Measurements from ENCODE around the gene FAM124A.

FAM124A gene

DNA sequence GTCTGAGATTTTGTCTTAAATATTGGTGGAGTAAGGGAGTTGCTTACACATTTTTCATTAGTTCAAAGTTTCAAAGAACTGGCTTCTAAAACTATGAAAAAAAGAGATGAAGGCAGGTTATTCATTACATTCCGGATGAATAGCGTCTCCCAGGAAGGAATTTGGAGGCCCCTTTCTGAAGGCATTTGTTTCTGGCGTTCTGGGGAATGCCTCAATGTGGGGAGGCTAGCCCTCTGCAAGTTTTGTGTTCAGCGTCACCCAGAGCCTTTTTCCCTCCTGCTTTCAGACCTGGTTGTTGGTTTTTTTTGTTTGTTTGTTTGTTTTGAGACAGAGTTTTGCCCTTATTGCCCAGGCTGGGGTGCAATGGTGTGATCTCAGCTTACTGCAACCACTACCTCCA, 21.0 kb downstream of the FAM124A start:
- DNase-seq (ENCODE audit: low read depth, low spot score) = no peak

DNA sequence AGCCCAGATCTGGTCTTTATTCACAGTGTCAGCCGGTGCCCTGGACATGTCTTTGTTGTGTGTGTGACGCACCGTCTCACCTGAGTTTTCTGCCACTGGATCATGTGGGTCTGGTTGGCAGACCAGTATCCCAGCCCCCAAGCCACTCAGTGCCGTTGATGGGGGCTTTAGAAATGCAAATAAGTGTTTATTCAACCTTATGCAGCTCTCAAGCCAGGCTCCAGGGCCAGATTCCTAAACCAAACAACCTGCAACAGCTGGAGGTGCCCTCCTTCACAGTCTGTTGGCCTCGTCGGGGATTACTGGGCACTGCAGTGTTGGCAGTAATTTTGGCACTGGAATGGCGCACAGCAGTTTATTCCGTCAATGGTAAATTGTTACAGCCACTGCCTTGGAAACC, 21.6 kb downstream of the FAM124A start:
- DNase-seq (ENCODE audit: low read depth, low spot score) = no peak

DNA sequence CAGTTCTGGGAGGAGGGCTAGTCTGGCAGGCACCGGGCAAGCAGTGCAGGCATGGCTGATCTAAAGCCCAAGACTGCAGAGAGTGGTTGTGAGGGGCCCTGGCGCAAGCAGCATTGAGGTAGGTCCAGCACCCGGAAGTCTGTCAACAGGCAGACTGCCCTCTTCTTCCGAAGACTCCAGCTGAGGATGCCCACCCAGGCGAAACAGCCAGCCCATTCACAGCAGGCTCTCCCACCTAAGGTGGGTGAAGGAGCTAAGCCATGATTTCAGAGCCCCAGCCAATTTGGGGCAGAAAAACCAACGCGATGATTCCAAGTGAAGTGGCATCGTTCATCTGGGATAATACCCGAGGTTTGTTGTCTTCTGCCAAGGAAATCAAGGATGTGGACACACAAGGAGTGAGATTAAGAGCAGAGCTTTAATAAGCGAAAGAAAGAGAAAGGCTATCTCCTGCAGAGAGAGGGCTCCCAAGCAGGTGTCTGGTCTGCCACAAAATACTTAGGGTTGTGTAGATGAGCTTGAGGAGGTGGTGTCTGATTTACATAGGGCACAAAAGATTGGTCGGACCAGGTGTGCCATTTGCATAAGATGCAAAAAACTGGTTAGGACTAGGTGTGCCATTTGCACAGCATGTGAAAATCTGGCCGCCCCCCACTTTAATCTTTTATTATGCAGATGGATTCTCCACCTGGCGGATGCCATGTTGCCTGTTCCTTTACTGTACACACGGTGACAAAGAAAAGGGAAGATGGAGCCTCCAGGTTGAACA, 22.6 kb downstream of the FAM124A start:
- no peak for DNase-seq (ENCODE audit: low read depth, low spot score)

DNA sequence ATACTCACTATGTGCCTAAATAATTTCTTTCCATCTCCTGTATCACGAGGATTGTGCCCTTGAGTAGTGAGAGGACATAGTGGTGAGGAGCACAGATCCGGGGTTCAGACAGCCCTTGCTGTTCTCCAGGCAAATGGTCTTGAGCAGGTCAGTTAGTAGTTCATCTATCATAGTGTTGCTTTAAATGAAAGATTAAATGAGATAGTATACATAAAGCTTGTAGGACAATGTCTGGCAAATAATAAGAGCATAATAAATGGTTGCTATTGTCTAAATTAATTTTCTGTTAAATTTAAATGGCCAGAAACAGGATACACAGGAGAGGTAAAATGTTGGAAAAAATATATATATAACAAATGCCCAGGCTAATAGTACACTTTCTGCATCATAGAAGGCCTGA, 23.4 kb downstream of the FAM124A start:
- no peak for DNase-seq (ENCODE audit: low read depth, low spot score)

DNA sequence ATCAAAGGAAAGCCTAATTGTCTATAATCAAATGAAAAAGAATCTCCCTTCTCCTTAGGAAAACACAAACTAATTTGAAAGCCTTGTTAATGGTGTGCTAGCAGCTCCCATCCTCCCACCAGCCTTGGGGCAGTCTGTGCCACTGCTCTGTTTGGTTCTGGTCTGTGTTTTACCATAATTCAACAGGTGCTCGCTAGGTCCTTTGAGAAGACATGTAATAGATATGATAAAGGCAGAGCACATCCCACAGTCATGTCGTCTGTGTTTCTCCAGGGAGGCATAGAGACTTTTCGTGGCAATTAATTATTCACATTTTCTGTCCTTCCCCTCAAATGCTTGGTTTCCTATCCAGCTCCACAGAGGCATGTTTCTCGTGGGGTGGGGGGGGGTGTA, 23.8 kb downstream of the FAM124A start:
- no peak for DNase-seq (ENCODE audit: low read depth, low spot score)

DNA sequence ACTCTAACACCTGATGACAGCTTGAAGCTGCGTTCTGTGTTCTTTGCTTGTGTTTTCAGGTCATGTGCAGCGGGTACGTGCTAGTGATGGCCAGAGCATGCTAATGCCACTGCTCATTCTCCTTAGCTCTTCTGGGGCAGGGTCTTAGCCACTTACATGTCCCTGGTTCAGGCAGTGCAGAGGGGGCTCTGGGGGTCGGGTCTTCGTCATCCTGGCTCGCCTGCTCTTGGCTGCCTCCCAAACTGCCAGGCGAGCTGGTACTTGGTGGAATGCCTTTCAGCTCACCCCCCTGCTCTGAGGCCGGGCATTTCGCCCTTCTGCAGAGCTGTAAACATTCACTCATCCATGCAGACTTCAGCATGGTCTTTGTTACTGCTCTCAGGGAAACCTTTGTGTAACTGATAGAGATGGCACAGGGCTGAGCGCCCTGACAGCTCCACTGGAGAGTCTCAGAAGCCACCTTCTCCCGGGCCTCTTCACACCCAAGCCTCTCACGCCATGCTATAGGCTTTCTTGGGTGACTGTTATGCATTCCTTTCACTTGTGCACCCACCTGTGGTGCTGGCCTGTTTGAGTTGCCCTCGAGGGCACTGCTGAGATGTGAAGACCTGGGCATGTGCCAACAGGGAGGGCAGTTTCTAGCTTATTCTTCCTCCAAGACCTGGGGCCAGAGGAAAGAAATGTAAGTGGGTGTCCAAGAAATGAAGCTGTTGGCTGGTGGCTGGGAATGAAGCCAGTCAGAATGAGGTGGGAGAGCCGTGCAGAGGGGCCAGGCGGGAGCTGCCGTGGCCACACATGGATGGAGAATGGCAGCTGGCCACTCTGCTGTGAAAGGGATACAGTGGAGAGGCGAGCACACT, 24.4 kb downstream of the FAM124A start:
- no peak for DNase-seq (ENCODE audit: low read depth, low spot score)

DNA sequence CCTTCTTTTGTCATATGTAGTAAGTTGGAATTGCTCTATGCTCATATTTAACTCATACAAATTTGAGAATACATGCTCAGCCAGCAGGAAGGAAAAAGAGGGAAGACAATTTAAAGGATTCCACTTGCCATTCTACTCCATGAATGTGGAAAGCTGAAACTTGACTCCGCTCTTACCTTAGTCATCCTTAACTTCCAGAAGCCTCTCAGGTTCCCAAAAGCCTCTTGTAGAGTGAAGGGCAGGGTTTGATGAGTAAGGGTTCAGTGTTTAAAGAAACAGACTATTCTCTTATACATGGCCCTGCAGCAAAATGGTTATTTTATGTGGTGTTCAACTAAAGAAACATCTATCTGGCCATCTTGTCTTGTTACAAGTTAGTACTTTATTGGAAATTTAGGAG, 27.1 kb downstream of the FAM124A start:
- DNase-seq (ENCODE audit: low read depth, low spot score) = no peak

DNA sequence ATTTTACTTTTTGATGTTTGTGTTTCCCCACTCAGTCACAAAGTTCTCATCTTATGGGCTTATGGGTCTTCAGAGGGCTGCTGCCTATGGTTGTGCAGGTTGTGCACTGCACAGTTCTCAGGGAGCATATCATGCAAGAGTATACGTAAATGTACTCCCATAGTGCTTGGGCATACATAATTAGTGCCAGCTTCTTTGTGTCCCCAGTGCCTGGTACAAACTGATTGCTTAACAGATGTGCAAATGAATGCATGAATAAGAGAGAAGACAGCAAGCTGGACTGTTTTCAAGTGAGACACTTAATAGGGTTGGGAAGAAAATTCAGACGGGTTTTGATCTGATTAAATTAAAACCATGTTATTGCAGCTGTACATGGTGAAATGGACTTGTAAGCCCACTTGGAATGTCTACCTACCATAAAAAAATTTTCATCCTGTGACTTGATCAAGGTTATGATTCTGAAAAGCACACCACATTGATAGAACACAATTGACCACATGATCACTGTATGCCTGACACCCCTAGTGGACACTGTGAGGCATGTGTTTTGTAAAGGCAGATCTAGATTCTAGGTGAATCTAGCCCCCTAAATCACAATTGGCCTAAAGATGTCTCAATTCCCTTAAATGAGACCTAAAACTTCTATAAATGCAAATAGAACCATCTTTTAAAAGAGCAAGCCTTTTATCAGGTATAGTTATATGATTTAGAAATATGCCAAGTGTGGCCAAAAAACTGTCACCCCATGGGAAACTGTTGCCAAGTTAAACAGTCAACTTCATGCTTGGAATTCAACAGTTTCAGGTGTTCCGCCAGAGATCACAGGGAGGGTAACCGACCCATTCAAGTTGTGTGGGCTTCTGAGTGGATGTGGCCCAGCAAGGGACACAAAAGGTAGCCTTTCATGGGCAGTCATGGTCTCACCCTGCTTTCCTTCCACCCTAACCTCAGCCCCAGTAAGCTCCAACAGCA, 27.9 kb downstream of the FAM124A start:
- DNase-seq (ENCODE audit: low read depth, low spot score) = no peak

DNA sequence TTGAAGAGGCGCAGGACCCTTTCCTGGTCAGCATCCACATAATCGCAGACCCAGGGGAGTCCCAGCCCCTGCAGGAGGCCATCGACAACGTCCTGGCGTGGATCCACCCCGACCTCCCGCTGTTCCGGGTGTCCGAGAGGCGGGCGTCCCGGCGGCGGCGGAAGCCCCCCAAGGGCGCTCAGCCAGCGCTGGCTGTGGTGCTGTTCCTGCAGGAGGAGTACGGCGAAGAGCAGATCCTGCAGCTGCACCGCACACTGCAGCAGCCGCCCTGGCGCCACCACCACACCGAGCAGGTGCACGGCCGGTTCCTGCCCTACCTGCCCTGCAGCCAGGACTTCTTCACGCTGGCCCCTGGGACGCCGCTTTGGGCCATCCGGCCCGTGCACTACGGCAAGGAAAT, 29.3 kb downstream of the FAM124A start:
- no peak for DNase-seq (ENCODE audit: low read depth, low spot score)

DNA sequence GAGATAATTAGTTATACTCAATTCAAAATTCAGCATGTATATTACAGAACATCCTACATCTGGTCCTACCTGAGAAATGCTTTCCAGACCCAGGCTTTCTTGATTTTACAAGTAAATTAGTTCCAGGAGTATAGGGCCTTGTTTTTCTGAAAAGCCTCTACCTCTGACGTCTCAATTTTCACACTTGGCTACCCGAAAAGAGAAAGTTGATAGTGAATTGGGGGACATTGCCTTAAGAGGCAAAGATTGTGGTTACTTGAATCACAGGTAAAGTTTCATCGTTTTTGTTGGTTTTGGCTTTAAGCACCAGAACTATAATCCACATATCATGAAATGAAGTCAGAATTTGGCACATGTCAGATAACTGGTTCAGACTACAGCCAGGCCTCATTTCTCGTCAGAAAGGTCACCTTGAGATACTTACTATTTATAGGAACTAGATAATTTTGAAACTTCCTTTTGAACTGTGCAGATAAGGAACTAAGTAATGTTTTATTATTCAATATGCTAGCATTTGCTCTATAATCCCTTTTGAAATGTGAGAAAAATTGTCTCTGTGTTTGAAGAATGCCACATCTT, 30.8 kb downstream of the FAM124A start:
- DNase-seq (ENCODE audit: low read depth, low spot score) = no peak

DNA sequence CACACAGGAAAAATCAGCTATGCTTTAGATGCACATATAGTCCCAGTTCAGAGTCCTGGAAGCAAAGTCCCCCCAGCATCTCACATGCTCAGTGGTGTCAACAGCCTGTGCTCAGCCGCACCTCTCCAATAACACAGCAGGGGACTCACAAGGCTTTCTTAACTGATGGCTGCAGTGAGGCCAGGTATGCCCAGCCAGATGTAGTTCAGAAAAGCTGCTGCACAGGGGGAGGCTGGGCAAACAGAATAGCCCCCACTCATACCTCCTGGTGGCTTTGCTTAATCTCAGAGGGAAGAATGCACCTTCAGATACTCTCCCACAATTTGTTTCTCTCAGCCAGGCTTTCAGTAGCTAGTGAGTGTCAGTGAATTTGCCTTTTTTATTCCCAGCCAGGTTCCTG, 33.4 kb downstream of the FAM124A start:
- DNase-seq (ENCODE audit: low read depth, low spot score) = no peak

DNA sequence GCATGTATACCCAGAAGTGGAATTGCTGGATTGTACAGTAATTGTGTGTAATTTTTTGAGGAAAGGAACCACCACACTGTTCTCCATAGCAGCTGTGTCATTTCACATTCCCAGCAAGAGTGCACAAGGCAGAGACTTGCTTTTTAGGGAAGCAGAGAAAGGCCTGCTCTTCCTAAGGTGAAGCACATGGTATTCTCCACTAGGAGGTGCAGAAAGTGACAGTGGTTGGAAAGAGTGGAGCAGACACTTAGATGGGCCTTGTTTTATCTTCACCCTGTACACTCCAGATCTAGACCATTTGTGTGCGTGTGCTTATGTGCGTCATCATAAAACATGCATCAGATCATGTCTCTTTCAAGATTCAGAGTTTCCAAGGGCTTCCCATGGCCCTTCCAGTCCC, 35.0 kb downstream of the FAM124A start:
- no peak for DNase-seq (ENCODE audit: low read depth, low spot score)

DNA sequence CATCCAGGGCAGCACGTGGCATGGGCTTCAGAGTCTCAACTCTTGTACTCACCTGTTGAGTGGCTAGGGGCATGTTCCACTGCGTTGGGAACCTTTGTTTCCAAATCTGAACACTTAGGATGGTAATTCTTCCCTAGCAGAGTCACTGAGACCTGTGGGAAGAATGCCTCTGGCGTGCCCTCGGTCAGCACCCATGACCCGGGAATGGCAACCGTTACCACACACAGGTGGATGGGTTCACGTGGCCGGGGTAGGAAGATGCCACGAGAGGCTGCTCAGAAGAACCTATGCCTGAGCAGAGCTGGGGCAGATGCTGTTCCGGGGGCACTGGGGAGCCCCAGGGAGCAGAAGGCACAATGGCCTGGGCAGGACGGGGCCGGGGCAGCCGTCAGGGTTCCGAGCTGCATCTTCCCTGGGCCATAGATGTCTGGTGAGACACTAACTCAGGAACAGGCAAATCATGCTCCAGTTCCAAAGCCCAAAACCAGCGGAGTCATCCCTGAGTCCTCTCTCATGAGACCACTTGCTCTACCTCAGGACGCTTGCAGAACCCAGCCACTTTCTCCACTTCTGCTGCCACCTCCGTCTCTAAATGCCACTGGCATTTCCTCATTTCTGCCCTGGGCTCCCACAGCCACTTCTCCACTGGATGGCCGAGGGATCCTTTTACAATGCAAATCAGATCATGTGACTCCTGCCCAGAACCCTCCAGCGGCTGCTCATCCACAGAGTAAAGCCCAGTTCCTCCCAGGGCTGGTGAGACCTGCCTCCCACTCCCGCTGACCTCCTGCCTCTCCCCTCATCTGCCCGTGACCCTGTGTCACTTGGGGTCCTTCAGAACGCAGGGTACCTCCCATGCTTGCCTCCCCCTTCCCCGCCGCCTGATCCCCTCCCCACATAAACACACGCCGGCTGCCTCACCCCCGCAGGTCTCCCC, 36.7 kb downstream of the FAM124A start:
- DNase-seq (ENCODE audit: low read depth, low spot score) = no peak

DNA sequence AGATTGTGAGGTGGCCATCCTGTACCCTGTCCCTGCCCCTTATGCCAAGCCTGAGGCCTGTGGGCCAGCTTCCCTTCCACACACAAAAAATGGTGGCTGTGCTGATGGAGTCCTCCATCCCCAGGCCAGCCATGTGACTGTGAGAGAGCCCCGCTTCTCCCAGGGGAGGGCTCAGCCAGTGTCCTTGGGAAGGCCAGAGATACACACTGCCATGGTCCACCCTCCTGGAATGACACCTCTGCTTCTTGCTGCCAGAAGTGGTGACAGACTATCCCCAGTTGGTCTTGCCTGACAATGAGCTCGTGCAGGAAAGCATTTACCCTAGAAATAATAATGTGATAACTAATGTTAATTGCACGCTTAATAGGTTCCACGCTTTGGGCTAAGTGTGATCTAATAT, 38.0 kb downstream of the FAM124A start:
- DNase-seq (ENCODE audit: low read depth, low spot score) = no peak

DNA sequence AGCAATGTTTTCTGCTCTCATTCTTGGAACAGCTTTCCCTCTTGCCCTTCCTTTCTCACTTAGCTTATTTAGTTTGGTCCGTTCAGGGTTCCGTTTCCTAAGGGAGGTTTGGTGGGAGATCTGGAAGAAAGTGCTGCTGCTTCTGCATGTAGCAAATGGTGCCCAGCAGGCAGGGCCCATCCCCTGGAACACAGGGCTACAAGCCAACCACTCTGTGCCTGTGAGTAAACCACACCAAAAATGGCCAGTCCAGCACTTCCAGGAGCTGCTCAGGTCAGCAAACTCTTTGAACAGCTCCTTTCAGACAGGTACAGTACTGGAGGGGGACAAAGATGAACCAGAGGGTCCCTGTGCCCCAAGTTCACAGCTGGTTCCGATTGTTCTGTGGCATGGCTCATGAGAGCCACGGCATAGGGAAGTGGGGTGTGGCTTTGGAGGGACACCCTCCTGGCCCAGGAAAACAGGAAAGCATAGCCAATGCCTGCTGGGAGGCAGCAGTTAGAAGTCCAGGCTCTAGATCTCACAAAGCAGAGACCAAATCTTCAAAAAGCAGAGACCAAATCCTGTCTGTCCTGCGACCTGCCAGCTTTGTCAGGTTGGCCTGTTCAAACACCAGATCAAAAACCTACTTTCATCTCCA, 39.5 kb downstream of the FAM124A start:
- no peak for DNase-seq (ENCODE audit: low read depth, low spot score)

DNA sequence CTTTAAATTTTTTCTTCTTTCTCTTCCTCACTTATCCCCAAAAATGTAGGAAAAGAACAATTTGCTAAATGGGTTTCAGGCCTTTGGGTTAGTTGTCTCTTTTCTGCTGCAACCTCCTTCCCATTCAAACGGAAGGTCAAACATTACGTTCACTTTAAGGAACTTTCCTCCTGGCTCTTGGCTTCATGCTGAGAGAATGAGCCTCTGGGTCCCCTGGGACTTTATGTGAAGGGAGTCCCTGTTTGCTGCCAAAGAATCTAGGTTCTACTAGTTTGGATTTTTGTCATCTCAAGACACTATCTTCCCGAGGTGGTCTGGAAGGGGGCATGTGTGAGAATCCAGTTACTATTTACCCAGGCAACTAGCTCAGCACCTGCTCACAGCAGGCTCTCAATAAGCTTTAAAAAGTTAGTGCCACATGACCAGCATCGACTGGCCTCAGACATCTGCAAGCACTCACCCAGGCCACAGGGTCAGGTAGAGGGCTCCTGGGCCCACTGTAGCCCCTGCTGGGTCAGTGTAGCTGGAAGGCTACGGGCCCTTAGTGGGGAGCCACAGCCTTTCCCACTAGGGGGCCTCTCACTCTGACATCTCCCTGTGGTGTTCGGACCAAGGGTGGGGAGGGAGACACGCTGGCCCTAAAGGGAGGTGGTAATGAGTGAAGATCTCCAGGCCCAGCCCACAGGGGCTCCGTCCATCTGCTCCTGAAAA, 40.5 kb downstream of the FAM124A start:
- peak; percentile 80 for DNase-seq (ENCODE audit: low read depth, low spot score)

DNA sequence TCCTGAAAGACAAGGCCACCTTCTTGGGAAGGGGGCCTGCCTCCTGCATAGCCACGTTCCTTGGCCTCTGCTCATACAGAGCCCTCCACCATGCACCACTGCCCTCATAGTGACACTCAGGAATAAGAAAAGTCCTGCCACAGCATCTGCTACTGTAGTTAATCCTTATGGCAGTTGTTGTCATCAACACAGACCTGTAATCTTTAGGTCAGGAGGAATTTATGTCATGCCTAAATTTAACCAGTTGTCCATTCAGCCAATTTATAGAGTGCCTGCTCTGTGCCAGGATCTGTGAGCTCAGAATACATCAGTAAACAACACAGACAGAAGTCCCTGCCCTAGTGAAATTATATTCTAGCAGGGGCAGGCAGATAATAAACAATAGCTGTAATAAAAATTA, 44.4 kb downstream of the FAM124A start:
- no peak for DNase-seq (ENCODE audit: low read depth, low spot score)

DNA sequence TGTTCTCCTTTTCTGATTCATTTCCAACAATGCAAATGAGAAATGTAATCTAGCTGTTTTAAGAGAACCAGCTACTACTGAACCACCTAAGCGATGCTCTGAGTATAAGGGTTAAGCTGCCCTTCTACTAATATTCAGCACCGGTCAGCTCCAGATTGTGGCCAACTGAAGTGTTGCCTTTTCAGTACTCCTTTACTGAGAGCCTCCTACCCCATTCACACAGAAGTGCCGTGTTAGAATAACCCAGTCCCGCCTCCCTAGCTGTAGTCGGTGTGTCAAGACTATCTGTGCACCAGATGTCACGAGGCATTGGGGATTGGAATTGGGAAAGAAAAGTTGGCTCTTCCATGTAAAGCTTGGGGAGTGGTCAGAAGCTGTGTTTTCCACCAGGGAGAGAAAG, 45.4 kb downstream of the FAM124A start:
- DNase-seq (ENCODE audit: low read depth, low spot score) = no peak

DNA sequence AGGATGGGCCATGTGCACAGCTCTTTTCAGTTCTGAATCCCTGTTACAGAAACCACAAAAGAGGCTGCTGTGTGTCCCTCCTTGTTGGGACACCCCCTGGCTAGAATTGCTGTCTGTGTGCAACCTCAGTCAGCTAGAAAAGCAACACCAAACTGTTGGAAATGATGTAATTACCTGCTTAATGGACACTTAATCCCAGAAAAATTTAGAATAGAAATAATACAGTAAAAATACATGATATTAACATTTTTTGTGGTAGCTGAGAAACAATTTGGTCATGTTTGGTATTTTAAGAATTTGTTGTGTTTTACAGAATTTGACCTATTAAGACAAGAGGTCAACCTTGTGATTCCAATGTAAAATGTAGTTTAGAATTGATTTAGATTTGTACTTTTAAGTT, 46.8 kb downstream of the FAM124A start:
- no peak for DNase-seq (ENCODE audit: low read depth, low spot score)

All from brain pericyte (primary cell).